ENCODE data around the gene LRTM2.

LRTM2 gene

DNA sequence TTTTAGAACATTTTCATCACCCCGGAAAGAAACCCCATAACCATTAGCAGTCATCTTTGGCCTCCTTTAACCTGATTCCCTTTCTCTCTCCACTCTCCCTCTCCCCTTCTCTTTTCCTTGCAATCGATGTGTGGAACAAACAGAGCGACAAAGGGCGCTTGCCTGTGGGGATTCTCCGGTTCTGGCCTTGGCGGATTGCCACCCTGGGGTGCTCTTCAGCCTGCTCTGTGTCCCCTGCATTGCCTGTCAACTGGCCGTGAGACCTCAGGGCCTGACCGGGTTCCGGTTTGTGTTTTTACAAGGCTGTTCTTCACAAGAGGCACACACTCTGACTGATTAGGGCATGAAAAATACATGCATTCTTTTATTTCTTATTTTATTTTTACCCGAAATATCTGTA lies 27.8 kb downstream of the LRTM2 start:
- no peaks in the 10 kb centered on the region for H3F3A ChIP-seq (ENCODE audit: low read depth)
- H3K36me3 ChIP-seq (ENCODE audit: insufficient read depth, low read length) = no peaks in the 10 kb centered on the region
- no peaks in the 10 kb centered on the region for H3K9me2 ChIP-seq (replicated peaks; ENCODE audit: low read depth, low read length)
- H3K27me3 ChIP-seq (ENCODE audit: insufficient read depth, low read length, poor library complexity, severe bottlenecking) = no peaks in the 10 kb centered on the region
- peaks cover 22% of the 10 kb centered on the region for H3K4me1 ChIP-seq (ENCODE audit: insufficient read depth, low read length, poor library complexity, severe bottlenecking)
- H3K9ac ChIP-seq (ENCODE audit: low read depth, low read length, poor library complexity, severe bottlenecking) = no peak overlapping the region
- H2AFZ ChIP-seq (ENCODE audit: low read length) = no peak overlapping the region
- H3K9me3 ChIP-seq (ENCODE audit: insufficient read depth, low read depth, low read length) = no peaks in the 10 kb centered on the region
- no peaks in the 10 kb centered on the region for H4K20me1 ChIP-seq (ENCODE audit: insufficient read depth, low read length, poor library complexity, severe bottlenecking)
- no peak overlapping the region for H3K4me2 ChIP-seq (ENCODE audit: low read depth, low read length, poor library complexity, severe bottlenecking)
- H3K79me2 ChIP-seq (ENCODE audit: insufficient read depth, low read length) = no peaks in the 10 kb centered on the region
- no peak overlapping the region for H3K4me3 ChIP-seq (ENCODE audit: low read length, poor library complexity, severe bottlenecking)
- TF ChIP-seq, protein P1, sequence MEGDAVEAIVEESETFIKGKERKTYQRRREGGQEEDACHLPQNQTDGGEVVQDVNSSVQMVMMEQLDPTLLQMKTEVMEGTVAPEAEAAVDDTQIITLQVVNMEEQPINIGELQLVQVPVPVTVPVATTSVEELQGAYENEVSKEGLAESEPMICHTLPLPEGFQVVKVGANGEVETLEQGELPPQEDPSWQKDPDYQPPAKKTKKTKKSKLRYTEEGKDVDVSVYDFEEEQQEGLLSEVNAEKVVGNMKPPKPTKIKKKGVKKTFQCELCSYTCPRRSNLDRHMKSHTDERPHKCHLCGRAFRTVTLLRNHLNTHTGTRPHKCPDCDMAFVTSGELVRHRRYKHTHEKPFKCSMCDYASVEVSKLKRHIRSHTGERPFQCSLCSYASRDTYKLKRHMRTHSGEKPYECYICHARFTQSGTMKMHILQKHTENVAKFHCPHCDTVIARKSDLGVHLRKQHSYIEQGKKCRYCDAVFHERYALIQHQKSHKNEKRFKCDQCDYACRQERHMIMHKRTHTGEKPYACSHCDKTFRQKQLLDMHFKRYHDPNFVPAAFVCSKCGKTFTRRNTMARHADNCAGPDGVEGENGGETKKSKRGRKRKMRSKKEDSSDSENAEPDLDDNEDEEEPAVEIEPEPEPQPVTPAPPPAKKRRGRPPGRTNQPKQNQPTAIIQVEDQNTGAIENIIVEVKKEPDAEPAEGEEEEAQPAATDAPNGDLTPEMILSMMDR (conservative IDR thresholded peaks at IDR 0.05; ENCODE audit: low read length) = no peak
- no peak for TF ChIP-seq EZH2phosphoT487 (IDR thresholded peaks at IDR 0.05; ENCODE audit: borderline replicate concordance)

DNA sequence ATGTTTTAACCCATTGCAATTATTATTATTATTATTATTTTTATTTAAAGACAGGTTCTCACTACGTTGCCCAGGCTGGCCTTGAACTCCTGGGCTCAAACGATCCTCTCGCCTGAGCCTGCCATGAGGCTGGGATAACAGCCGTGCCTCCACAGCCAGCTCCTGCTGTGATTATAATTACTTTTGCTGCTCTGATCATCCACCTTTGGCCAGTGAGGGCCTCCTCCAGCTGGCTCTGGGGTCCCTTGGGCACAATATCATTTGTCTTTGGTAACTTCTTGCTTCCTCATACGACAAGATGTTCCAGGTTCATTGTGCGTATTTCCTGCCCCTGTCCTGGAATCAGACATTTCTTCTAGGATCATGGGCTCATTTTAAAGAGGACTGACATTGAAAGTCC lies 28.4 kb downstream of the LRTM2 start:
- H3K4me3 ChIP-seq (ENCODE audit: low read length, poor library complexity, severe bottlenecking) = no peak overlapping the region
- H3F3A ChIP-seq (ENCODE audit: low read depth) = no peaks in the 10 kb centered on the region
- no peaks in the 10 kb centered on the region for H3K27me3 ChIP-seq (ENCODE audit: insufficient read depth, low read length, poor library complexity, severe bottlenecking)
- H3K36me3 ChIP-seq (ENCODE audit: insufficient read depth, low read length) = no peaks in the 10 kb centered on the region
- H3K9ac ChIP-seq (ENCODE audit: low read depth, low read length, poor library complexity, severe bottlenecking) = no peak overlapping the region
- H3K4me2 ChIP-seq (ENCODE audit: low read depth, low read length, poor library complexity, severe bottlenecking) = no peak overlapping the region
- H3K9me3 ChIP-seq (ENCODE audit: insufficient read depth, low read depth, low read length) = no peaks in the 10 kb centered on the region
- TF ChIP-seq, protein P1 (conservative IDR thresholded peaks at IDR 0.05; ENCODE audit: low read length) = no peak
- no peak for TF ChIP-seq EZH2phosphoT487 (IDR thresholded peaks at IDR 0.05; ENCODE audit: borderline replicate concordance)
- H2AFZ ChIP-seq (ENCODE audit: low read length) = no peak overlapping the region
- peaks cover 22% of the 10 kb centered on the region for H3K4me1 ChIP-seq (ENCODE audit: insufficient read depth, low read length, poor library complexity, severe bottlenecking)
- H3K79me2 ChIP-seq (ENCODE audit: insufficient read depth, low read length) = no peaks in the 10 kb centered on the region
- H4K20me1 ChIP-seq (ENCODE audit: insufficient read depth, low read length, poor library complexity, severe bottlenecking) = no peaks in the 10 kb centered on the region
- H3K9me2 ChIP-seq (replicated peaks; ENCODE audit: low read depth, low read length) = no peaks in the 10 kb centered on the region

DNA sequence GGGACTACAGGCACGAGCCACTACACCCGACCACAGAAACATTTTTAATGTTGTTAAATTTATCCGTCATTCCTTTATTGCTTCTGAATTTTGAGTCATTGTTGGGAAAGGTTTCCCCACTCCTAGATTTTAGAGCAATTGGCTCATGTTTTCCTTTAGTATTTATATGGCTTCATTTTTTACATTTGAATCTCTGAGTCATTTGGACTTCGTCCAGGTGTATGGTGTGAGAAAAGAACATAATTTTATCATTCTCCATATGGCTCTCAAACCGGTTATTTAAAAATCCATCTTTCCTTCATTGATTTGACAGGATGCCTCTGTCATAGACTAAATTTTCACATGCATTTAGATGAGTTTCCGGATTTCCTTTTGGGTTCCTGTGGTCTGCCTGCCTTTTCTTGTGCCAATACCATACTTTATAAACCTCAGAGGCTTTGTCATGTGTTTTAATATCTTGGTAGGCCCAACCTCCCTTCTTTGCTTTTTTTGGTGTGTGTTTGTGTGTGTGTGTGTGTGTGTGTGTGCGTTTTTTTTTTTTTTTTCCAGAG lies 30.9 kb downstream of the LRTM2 start:
- Histone ChIP-seq H3K4me2 (ENCODE audit: low read depth, low read length, poor library complexity, severe bottlenecking) (peak overlapping the region; percentile 34), H2AFZ (ENCODE audit: low read length) (no peak overlapping the region), H4K20me1 (ENCODE audit: insufficient read depth, low read length, poor library complexity, severe bottlenecking) (no peaks in the 10 kb centered on the region), H3K9ac (ENCODE audit: low read depth, low read length, poor library complexity, severe bottlenecking) (no peak overlapping the region), H3F3A (ENCODE audit: low read depth) (no peaks in the 10 kb centered on the region), H3K4me3 (ENCODE audit: low read length, poor library complexity, severe bottlenecking) (peak overlapping the region; percentile 39), H3K79me2 (ENCODE audit: insufficient read depth, low read length) (no peaks in the 10 kb centered on the region), H3K9me3 (ENCODE audit: insufficient read depth, low read depth, low read length) (peaks cover 19% of the 10 kb centered on the region; the same call in 1 of the 2 replicates), H3K36me3 (ENCODE audit: insufficient read depth, low read length) (no peaks in the 10 kb centered on the region), H3K27me3 (ENCODE audit: insufficient read depth, low read length, poor library complexity, severe bottlenecking) (peaks cover 7% of the 10 kb centered on the region), H3K4me1 (ENCODE audit: insufficient read depth, low read length, poor library complexity, severe bottlenecking) (peaks cover 22% of the 10 kb centered on the region), H3K9me2 (replicated peaks; ENCODE audit: low read depth, low read length) (no peaks in the 10 kb centered on the region)
- TF ChIP-seq EZH2phosphoT487 (IDR thresholded peaks at IDR 0.05; ENCODE audit: borderline replicate concordance) = no peak
- TF ChIP-seq, protein P1 (conservative IDR thresholded peaks at IDR 0.05; ENCODE audit: low read length) = no peak
